Effector memory CD8-positive, alpha-beta T cell (primary cell): Measurements from ENCODE around the gene CD300C.
A peak's percentile ranks its signal among the peaks of the same experiment; 100 is the strongest.
"Not testable (repeated sequence)": the region's sequence is repeated elsewhere in the genome, so short reads cannot be mapped to it uniquely, and the experiment has no call there.

ENCODE experiments used
- ATAC-seq: fragments of 150-1000 bp; cut with Tn5 transposase; replicated peaks from 2 replicates; pipeline ENCODE4 v1.10.0; 2021; ENCODE audit warnings: mild to moderate bottlenecking, moderate library complexity
- DNase-seq, 3 experiments: peaks; one replicate each; pipeline ENCODE4 v3.0.0; 2021
- H3K27ac Mint-ChIP-seq, 2 donors: one replicate each; pipeline ENCODE4 v1.8.0; 2022; ENCODE audit warnings: mild to moderate bottlenecking in 2 of 2, mixed read lengths in 2 of 2, moderate library complexity in 2 of 2
- H3K27me3 Mint-ChIP-seq, 2 donors: one replicate each; pipeline ENCODE4 v1.8.0; 2022; ENCODE audit warnings: mixed read lengths in 2 of 2
- H3K36me3 Mint-ChIP-seq: one replicate; pipeline ENCODE4 v1.8.0; 2022; ENCODE audit warnings: mild to moderate bottlenecking, moderate library complexity, mixed read lengths; ENCODE audit not compliant: insufficient read depth
- H3K4me1 Mint-ChIP-seq, 2 donors: one replicate each; pipeline ENCODE4 v1.8.0; 2022; ENCODE audit warnings: low read depth in 2 of 2, mixed read lengths in 2 of 2
- H3K4me3 Mint-ChIP-seq, 2 donors: one replicate each; pipeline ENCODE4 v1.8.0; 2022; ENCODE audit warnings: mild to moderate bottlenecking in 2 of 2, mixed read lengths in 2 of 2, moderate library complexity in 2 of 2
- H3K9me3 Mint-ChIP-seq, 2 donors: one replicate each; pipeline ENCODE4 v1.8.0; 2022; ENCODE audit warnings: mixed read lengths in 2 of 2

The CD300C gene

GRCh38 chr17:74523308-74523707, 22.6 kb downstream of the CD300C start:
- no peak for ATAC-seq
- H3K27me3 Mint-ChIP-seq: peaks cover 42 to 74% of the 10 kb centered on the region in 2 donors
- H3K4me3 Mint-ChIP-seq: no peak overlapping the region

GRCh38 chr17:74522381-74523105, 23.4 kb downstream of the CD300C start:
- H3K27me3 Mint-ChIP-seq: peaks cover 42 to 71% of the 10 kb centered on the region in 2 donors
- peaks cover 7 to 9% of the 10 kb centered on the region in 2 donors for H3K4me1 Mint-ChIP-seq
- no peak overlapping the region for H3K4me3 Mint-ChIP-seq
- H3K9me3 Mint-ChIP-seq: peaks cover 0 to 5% of the 10 kb centered on the region in 2 donors
- H3K36me3 Mint-ChIP-seq: no peaks in the 10 kb centered on the region
- ATAC-seq (no peak), DNase-seq (no peak)
- no peak overlapping the region for H3K27ac Mint-ChIP-seq

More at GRCh38 chr17:74523308-74523707, 22.6 kb downstream of the CD300C start:
- Mint-ChIP-seq H3K9me3 (peaks cover 0 to 5% of the 10 kb centered on the region in 2 donors), H3K4me1 (peaks cover 7 to 9% of the 10 kb centered on the region in 2 donors), H3K36me3 (no peaks in the 10 kb centered on the region), H3K27ac (no peak overlapping the region)
- no peak for DNase-seq

GRCh38 chr17:74521701-74522201, 24.2 kb downstream of the CD300C start:
- ATAC-seq (peak; percentile 56), DNase-seq (no peak)
- H3K27me3 Mint-ChIP-seq: peaks cover 42 to 71% of the 10 kb centered on the region in 2 donors
- peak overlapping the region in 1 of 2 donors; percentile 71 for H3K27ac Mint-ChIP-seq
- peaks cover 0 to 5% of the 10 kb centered on the region in 2 donors for H3K9me3 Mint-ChIP-seq
- peak overlapping the region in 1 of 2 donors; percentile 45 for H3K4me3 Mint-ChIP-seq
- peaks cover 7 to 9% of the 10 kb centered on the region in 2 donors for H3K4me1 Mint-ChIP-seq
- H3K36me3 Mint-ChIP-seq: no peaks in the 10 kb centered on the region

GRCh38 chr17:74520790-74521480, 25.0 kb downstream of the CD300C start:
- H3K9me3 Mint-ChIP-seq: peaks cover 0 to 5% of the 10 kb centered on the region in 2 donors
- H3K27me3 Mint-ChIP-seq: peaks cover 38 to 68% of the 10 kb centered on the region in 2 donors
- peak overlapping the region in 1 of 2 donors; percentile 71 for H3K27ac Mint-ChIP-seq
- ATAC-seq: no peak
- H3K4me1 Mint-ChIP-seq: peaks cover 7 to 9% of the 10 kb centered on the region in 2 donors
- no peaks in the 10 kb centered on the region for H3K36me3 Mint-ChIP-seq
- no peak for DNase-seq
- H3K4me3 Mint-ChIP-seq: peak overlapping the region in 1 of 2 donors; percentile 45

- Mint-ChIP-seq H3K4me3 (no peak overlapping the region), H3K27me3 (peaks cover 31 to 59% of the 10 kb centered on the region in 2 donors), H3K4me1 (peaks cover 7 to 12% of the 10 kb centered on the region in 2 donors), H3K27ac (no peak overlapping the region), H3K36me3 (no peaks in the 10 kb centered on the region), H3K9me3 (peaks cover 0 to 5% of the 10 kb centered on the region in 2 donors)
- peak; percentile 27 for ATAC-seq
- no peak for DNase-seq
Measured at GRCh38 chr17:74520016-74520434, 25.9 kb downstream of the CD300C start.

GRCh38 chr17:74518413-74518981, 27.4 kb downstream of the CD300C start:
- Mint-ChIP-seq H3K27me3 (peaks cover 23 to 57% of the 10 kb centered on the region in 2 donors), H3K36me3 (peaks cover 12% of the 10 kb centered on the region), H3K4me1 (peaks cover 15 to 22% of the 10 kb centered on the region in 2 donors), H3K9me3 (peaks cover 13% of the 10 kb centered on the region in 2 donors)
- not testable (repeated sequence) for ATAC-seq, DNase-seq, H3K27ac Mint-ChIP-seq, H3K4me3 Mint-ChIP-seq

GRCh38 chr17:74516561-74517328, 29.2 kb downstream of the CD300C start:
- DNase-seq: no peak
- Mint-ChIP-seq H3K36me3 (peaks cover 12% of the 10 kb centered on the region), H3K27me3 (peaks cover 16 to 53% of the 10 kb centered on the region in 2 donors), H3K4me1 (peaks cover 13 to 21% of the 10 kb centered on the region in 2 donors), H3K4me3 (no peak overlapping the region), H3K9me3 (peaks cover 10 to 13% of the 10 kb centered on the region in 2 donors), H3K27ac (no peak overlapping the region)
- no peak for ATAC-seq

- no peak overlapping the region for H3K4me3 Mint-ChIP-seq
Measured at GRCh38 chr17:74515941-74516340, 30.0 kb downstream of the CD300C start.

GRCh38 chr17:74514632-74515334, 31.1 kb downstream of the CD300C start:
- ATAC-seq (peak; percentile 44), DNase-seq (peak in 1 of 3 experiments; percentile 21)
- Mint-ChIP-seq H3K27ac (peak overlapping the region; percentile 91 to 96), H3K27me3 (peaks cover 16 to 48% of the 10 kb centered on the region in 2 donors), H3K36me3 (peaks cover 12% of the 10 kb centered on the region), H3K4me1 (peaks cover 8 to 12% of the 10 kb centered on the region in 2 donors), H3K4me3 (peak overlapping the region; percentile 45 to 52), H3K9me3 (peaks cover 10 to 13% of the 10 kb centered on the region in 2 donors)

More at GRCh38 chr17:74515941-74516340, 30.0 kb downstream of the CD300C start:
- no peak for DNase-seq
- Mint-ChIP-seq H3K36me3 (peaks cover 12% of the 10 kb centered on the region), H3K9me3 (peaks cover 10 to 13% of the 10 kb centered on the region in 2 donors), H3K27ac (no peak overlapping the region), H3K4me1 (peaks cover 8 to 15% of the 10 kb centered on the region in 2 donors), H3K27me3 (peaks cover 16 to 53% of the 10 kb centered on the region in 2 donors)
- no peak for ATAC-seq

GRCh38 chr17:74513987-74514631, 31.8 kb downstream of the CD300C start:
- DNase-seq (peak; percentile 7 to 56 (median 37)), ATAC-seq (peak; percentile 54)
- peaks cover 10 to 13% of the 10 kb centered on the region in 2 donors for H3K9me3 Mint-ChIP-seq
- H3K27me3 Mint-ChIP-seq: peaks cover 16 to 48% of the 10 kb centered on the region in 2 donors
- peak overlapping the region; percentile 45 to 52 for H3K4me3 Mint-ChIP-seq
- H3K36me3 Mint-ChIP-seq: peaks cover 12% of the 10 kb centered on the region
- peaks cover 8 to 12% of the 10 kb centered on the region in 2 donors for H3K4me1 Mint-ChIP-seq
- peak overlapping the region; percentile 91 to 96 for H3K27ac Mint-ChIP-seq

- H3K4me1 Mint-ChIP-seq: peaks cover 8 to 12% of the 10 kb centered on the region in 2 donors
- no peak overlapping the region for H3K27ac Mint-ChIP-seq
- ATAC-seq (peak; percentile 43), DNase-seq (no peak)
- peaks cover 16 to 48% of the 10 kb centered on the region in 2 donors for H3K27me3 Mint-ChIP-seq
- peaks cover 12% of the 10 kb centered on the region for H3K36me3 Mint-ChIP-seq
- H3K4me3 Mint-ChIP-seq: no peak overlapping the region
- H3K9me3 Mint-ChIP-seq: peaks cover 8 to 13% of the 10 kb centered on the region in 2 donors
Measured at GRCh38 chr17:74512624-74513091, 33.3 kb downstream of the CD300C start.
